WTC11 (cell line): Measurements from ENCODE around the gene COPS6.

Experiments used
- CTCF ChIP-seq: fragments of 200-600 bp; IDR thresholded peaks from 2 replicates; pipeline ENCODE4 v1.8.0; 2022; ENCODE audit warnings: antibody characterized with exemption
- E2F4 ChIP-seq: sonication (generic); formaldehyde crosslinking; IDR thresholded peaks from 2 replicates; pipeline ENCODE4 v1.8.1; 2022; ENCODE audit warnings: low read depth, mild to moderate bottlenecking, moderate library complexity, missing genetic modification reagents, borderline replicate concordance
- E2F5 ChIP-seq: sonication (generic); formaldehyde crosslinking; IDR thresholded peaks from 2 replicates; pipeline ENCODE4 v1.8.1; 2022; ENCODE audit warnings: mild to moderate bottlenecking, moderate library complexity, missing genetic modification reagents
- MAX ChIP-seq: sonication (generic); formaldehyde crosslinking; IDR thresholded peaks from 2 replicates; pipeline ENCODE4 v1.8.0; 2022; ENCODE audit warnings: mild to moderate bottlenecking, missing genetic modification reagents
- NFE2L1 ChIP-seq: sonication (generic); formaldehyde crosslinking; IDR thresholded peaks from 2 replicates; pipeline ENCODE4 v1.8.1; 2023; ENCODE audit warnings: missing genetic modification reagents
- NFYB ChIP-seq: sonication (generic); formaldehyde crosslinking; conservative IDR thresholded peaks from 2 replicates; pipeline ENCODE4 v1.8.0; 2022; ENCODE audit warnings: low read depth, missing genetic modification reagents
- PREB ChIP-seq: sonication (generic); formaldehyde crosslinking; IDR thresholded peaks from 2 replicates; pipeline ENCODE4 v1.8.1; 2022; ENCODE audit warnings: mild to moderate bottlenecking, missing genetic modification reagents, moderate library complexity, borderline replicate concordance
- SOX15 ChIP-seq: fragments of 250-450 bp; sonication (Bioruptor Pico); IDR thresholded peaks from 2 replicates; pipeline ENCODE4 v1.9.0; 2021; ENCODE audit warnings: mild to moderate bottlenecking
- SP1 ChIP-seq: sonication (generic); formaldehyde crosslinking; conservative IDR thresholded peaks from 2 replicates; pipeline ENCODE4 v1.8.1; 2022; ENCODE audit warnings: missing genetic modification reagents
- USF2 ChIP-seq: sonication (generic); formaldehyde crosslinking; IDR thresholded peaks from 2 replicates; pipeline ENCODE4 v1.8.1; 2023; ENCODE audit warnings: mild to moderate bottlenecking, missing genetic modification reagents, moderate library complexity
- ZNF121 ChIP-seq: sonication (generic); formaldehyde crosslinking; IDR thresholded peaks from 2 replicates; pipeline ENCODE4 v1.8.0; 2023; ENCODE audit warnings: missing genetic modification reagents
- ZNF512 ChIP-seq: sonication (generic); formaldehyde crosslinking; IDR thresholded peaks from 2 replicates; pipeline ENCODE4 v1.8.1; 2022; ENCODE audit warnings: missing genetic modification reagents, borderline replicate concordance

GRCh38 chr7:100093498-100093897, 4.7 kb downstream of the COPS6 start:
- no peak for TF ChIP-seq ZNF121 (CRISPR knock-in tag)
- TF ChIP-seq CTCF: no peak
- no peak for TF ChIP-seq MAX (CRISPR knock-in tag)
- TF ChIP-seq PREB (CRISPR knock-in tag): no peak
- TF ChIP-seq E2F5 (CRISPR knock-in tag): no peak
- no peak for TF ChIP-seq SOX15 (CRISPR knock-in tag)
- TF ChIP-seq NFYB (CRISPR knock-in tag): no peak
- TF ChIP-seq SP1 (CRISPR knock-in tag): no peak
- TF ChIP-seq E2F4 (CRISPR knock-in tag): no peak
- no peak for TF ChIP-seq ZNF512 (CRISPR knock-in tag)
- TF ChIP-seq NFE2L1: no peak
- no peak for TF ChIP-seq USF2 (CRISPR knock-in tag)
